HEK293T (cell line): ENCODE data around the gene PHF23.

ENCODE experiments used
- BHLHE40 ChIP-seq: fragments of 450-650 bp; IDR thresholded peaks from 2 replicates; pipeline ENCODE4 v1.6.1; 2016; ENCODE audit warnings: mild to moderate bottlenecking, moderate library complexity, borderline replicate concordance
- PKNOX1 ChIP-seq: fragments of 450-650 bp; IDR thresholded peaks from 2 replicates; pipeline ENCODE4 v1.6.1; 2016
- SP1 ChIP-seq: fragments of 450-650 bp; IDR thresholded peaks from 2 replicates; pipeline ENCODE4 v1.6.1; 2017
- ZNF384 ChIP-seq: fragments of 450-650 bp; IDR thresholded peaks from 2 replicates; pipeline ENCODE4 v1.6.1; 2016

GRCh38 chr17:7196651-7197401 lies 42.4 kb downstream of the PHF23 start:
- TF ChIP-seq PKNOX1 (no peak), ZNF384 (no peak), BHLHE40 (no peak), SP1 (no peak)
